NCI-H2171 treated with DMSO at 0.1 percent for 48 hours (cell line): ENCODE measurements around the gene TTLL8.

Experiments used
- DNase-seq: peaks from one replicate; lab custom pipeline; 2025; lab: John Stamatoyannopoulos, UW

TTLL8 gene

DNA sequence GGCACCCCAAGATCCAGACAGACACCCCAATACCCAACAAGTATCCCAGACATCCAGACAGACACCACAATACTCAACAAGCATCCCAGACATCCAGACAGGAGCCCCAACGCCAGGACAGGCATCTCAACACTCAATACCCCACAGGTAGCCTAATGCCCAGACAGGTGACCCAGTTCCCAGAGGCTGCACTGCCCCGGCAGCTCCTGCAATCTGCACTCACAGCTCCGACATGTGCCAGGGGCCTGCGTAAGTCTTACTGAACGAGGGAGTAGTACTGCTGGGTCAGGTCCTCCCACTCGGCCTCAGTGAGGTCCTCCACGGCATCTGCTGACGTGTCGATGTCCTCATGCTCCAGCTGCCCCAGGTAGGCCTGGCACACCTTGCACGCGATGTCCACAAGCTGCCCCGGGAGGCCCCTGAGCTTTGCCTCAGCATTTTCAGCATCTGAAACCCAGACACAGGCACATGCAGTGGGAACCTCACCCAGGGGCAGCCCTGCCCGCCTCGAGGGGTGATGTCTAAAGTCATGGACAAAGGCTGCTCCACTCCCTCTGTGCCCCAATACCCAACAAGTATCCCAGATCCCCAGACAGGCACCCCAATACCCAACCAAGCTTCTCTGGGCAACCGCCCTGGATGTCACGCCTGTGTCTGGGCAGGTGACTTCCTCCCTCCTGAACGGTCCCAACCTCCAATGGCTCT, 16.6 kb downstream of the TTLL8 start:
- DNase-seq = no peak

DNA sequence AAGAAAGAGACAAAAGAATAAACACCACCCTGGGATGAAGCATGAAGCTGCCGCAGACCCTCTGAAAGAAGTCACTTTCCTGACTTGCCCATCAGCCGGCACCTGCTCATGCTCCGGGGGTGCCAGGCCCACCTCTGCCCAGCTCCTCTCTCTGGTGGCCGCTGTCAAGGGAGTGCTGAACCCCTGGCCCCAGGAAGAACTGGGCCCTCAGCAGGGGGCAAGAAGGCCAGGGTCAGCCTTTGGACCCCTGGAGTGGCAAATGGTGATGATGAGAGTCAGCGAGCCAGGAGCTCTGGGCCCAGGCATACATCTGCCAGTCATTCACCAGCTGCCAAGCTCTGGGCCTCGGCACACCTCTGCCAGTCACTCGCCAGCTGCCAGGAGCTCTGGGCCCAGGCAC, 17.4 kb downstream of the TTLL8 start:
- no peak for DNase-seq

DNA sequence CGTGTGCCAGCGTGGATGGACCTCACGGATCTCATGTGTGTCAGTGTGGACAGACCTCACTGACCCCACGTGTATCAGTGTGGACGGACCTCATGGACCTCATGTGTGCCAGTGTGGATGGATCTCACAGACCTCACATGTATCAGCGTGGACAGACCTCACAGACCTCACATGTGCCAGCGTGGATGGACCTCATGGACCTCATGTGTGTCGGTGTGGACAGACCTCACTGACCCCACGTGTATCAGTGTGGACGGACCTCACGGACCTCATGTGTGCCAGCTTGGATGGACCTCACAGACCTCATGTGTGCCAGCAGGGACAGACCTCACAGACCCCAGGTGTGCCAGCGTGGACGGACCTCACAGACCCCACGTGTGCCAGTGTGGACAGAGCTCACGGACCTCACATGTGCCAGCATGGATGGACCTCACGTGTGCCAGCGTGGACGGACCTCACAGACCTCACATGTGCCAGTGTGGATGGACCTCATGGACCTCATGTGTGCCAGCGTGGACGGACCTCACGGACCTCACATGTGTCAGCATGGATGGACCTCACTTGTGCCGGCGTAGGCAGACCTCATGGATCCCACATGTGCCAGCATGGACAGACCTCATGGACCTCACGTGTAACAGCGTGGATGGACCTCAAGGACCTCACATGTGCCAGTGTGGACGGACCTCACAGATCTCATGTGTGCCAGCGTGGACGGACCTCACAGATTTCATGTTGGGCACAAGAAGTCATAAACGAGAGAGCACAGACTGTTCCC, 18.2 kb downstream of the TTLL8 start:
- no peak for DNase-seq

DNA sequence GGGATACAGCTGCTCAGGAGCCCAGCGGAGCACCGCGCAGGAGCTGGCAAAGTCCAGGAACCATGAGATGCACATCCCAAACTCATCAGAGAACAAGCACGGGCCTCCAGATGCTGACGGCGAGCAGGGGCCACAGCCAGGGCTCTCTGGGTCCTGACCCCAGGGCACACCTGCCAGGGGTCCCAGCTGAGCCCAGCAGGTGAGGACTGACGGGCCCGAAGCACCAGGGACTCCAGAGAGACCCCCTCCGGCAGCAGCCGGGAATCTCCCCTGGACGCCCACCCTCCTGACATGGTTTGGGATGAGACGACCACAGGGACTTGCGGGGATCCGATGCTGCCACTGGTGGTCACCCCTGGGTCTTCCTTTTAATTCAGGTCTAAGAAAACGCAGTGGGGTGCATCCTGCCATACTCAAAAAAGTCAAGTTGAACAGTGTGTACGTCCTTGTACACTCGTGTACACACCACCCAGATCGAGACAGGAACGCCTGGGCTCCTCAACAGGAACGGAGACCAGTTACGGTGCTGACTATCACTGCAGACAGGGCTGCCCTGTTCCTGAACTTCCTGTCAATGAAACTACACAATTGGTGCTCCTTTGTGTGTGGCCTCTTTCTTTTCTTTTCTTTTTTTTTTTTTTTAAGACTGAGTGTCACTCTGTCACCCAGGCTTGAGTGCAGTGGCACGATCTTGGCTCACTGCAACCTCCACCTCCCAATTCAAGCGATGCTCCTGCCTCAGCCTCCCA, 21.9 kb downstream of the TTLL8 start:
- no peak for DNase-seq

DNA sequence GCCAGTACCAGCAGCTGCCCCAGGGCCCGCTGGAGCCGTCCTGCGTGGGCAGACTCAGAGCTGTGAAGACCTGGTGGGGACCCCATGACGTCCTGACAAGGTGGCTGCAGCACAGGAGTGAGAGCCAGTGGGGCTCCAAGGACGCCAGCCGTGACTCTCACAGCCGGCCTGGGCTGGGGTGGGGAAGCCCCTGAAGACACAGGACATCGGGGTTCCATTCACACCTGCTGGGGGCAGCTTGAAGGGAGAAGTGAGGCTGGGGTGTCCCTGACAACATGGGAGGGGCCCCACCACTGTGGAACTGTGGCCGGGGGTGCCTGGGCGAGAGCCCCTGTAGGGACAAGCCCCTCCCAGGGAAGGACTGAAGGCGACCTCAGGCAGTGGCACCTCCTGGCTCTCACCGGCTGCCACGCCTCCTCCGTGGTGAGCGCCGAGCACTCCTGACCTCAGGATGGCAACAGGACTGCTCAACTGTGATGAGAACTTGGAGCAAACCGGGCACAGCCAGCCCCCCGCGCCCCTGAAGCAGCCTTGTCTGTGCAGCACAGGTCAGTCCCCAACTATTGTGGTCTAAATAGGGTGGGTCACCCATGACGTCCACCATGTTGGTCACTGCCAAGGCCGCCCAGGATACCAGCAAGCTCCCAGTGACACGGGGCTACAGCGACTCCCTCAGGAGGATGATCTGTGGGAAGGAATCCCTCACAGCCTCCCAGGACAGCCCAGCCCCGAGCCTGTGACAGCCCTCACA, 22.8 kb downstream of the TTLL8 start:
- no peak for DNase-seq

DNA sequence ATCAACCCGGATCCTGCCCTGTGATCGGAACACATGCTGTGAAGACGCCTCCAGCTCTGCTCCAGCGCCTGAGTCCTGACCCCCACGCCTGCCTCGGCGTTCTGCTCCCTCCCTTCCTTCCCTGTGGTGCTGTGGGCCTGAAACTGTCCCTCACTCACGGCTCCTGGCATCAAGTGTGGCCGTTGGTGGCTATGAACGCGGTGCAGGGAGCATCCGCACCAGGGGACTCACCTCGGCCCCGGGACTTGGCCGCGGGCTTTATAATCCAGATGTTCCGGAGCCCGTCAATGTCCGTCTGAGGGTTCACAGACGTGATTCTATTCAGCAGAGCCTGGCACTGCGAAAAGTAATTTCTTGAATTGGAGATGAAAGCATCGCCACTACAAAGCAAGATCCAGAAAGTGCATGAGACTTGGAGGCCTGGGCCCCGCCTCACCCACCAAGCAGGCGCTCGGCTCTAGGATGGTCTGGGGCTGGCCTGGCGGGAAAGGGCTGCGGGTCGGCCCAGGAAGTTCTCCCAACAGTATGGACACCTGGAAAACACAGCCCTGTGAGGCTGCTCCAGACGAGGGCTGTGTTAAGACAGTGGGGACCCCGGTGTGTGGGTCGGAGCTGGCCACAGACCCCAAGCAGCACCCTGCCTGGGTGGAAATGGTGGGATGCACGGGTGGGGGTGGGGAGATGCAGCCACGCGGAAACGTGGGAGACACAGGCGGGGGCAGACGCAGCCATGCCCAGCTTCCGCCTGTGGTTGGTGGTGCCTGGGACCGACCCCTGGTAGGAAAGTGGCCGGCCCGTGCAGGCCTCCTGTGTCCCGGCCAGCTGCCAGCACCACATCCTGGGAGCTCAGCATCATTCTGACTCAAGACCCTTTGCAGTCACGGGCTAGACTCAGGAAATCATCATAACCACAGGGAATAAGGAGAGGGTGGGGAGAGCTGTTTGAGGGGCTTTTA, 23.7 kb downstream of the TTLL8 start:
- no peak for DNase-seq

DNA sequence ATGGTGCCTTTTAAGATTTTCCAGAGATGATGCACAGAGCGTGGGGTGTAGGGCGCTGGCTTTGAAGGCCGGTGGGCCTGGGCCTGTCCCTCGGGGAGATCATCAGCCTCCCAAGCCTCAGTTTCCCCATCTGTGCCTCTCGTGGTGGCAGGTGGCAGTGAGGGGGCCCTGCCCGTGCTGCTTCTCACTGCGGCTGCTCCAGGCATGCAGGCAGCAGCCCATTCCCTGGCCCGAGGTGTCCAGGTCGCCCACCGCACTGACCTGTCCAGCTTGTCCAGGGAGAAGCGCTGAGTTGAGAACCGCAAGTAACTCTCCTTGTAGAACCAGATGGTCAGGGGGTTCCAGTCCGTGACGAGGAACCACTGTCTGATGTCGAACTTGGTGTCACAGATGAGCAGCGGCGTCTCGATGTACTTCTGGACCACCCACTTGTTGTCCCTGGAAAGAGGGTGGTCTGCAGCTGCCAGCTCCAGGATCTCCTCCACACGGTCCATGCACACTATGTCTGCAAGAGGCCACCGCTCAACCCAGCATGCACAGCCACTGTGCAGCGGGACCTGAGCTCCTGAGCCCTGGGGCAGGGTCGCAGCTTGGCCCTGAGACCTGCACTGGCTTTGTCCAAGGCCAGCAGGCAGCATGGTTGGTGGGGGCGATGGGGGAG, 25.0 kb downstream of the TTLL8 start:
- DNase-seq = no peak

DNA sequence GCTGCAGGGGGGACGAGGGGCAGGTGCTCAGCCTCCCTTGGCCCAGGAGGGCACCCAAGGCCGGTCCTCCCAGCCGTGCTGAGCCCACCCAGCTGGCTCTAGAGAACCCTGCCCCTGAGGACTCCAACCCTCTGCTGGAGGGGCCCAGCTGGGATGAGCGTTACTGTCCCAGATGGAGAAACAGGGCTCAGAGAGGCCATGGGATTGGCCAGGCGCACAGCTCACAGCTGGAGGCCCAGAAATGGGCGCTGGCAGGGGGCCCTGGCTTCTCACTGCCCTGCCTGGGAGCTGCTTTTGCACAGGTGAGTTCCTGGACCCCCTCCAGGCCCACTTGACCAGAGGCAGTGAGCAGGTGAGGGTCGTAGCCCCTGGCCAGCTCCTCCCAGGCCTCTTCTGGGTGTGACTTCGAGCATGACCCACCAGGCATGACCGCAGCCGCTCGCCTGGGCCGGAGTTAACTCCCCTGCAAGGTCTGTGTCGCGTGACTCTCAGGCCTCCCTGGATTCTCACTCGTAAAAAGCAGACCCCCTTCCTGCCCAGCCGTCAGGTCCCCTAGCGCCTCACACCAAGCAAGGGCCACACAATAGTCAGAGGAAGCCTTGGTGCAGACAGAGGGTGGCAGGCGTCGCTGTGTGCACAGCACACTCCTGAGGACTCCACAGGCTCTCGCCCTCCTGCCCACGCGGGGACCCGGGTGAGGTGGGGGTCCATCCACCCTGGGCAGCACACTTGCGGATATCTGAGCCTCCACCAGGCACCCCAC, 25.8 kb downstream of the TTLL8 start:
- no peak for DNase-seq

DNA sequence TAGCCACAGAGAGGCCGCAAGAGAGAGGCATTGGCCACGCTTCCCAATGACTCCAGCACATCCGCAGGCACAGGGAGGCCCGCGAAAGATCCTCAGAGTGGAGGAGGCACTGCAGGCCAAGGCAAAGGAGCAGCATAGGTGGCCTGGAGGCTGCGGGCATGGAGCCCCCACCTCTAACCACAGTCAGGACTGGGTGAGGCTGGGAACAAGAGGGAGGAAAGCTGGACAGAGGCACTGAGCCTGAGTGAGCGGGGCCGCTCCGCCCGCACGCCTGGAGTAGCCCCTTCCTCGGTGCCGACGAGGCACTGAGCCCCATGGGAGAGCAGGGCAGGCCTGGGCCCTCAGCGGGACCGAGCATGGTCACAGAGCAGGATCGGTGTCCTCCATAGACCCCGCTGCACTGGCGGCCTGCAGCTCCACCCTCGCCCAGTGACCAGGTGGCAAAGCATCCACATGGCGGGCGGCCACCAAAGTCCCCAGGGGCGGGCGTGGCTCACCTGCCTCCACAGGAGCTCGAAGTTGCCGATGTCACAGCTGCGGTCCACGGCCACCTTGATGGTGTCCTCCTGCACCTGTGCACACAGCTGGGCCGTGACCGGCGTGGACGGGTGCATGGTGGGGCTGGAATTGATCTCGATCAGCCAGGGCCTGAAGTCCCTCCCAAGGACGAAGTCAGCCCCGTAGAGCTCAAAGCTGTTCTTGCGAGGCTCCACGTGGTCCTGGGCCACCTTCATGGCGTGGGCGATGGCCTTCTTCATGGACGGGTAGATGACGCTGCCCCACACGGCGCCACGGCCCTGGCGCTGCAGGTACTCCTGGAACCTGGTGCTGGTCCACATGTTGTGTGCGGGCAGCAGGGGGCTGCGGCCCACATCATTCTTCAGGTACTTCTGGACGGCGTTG, 26.7 kb downstream of the TTLL8 start:
- no peak for DNase-seq

DNA sequence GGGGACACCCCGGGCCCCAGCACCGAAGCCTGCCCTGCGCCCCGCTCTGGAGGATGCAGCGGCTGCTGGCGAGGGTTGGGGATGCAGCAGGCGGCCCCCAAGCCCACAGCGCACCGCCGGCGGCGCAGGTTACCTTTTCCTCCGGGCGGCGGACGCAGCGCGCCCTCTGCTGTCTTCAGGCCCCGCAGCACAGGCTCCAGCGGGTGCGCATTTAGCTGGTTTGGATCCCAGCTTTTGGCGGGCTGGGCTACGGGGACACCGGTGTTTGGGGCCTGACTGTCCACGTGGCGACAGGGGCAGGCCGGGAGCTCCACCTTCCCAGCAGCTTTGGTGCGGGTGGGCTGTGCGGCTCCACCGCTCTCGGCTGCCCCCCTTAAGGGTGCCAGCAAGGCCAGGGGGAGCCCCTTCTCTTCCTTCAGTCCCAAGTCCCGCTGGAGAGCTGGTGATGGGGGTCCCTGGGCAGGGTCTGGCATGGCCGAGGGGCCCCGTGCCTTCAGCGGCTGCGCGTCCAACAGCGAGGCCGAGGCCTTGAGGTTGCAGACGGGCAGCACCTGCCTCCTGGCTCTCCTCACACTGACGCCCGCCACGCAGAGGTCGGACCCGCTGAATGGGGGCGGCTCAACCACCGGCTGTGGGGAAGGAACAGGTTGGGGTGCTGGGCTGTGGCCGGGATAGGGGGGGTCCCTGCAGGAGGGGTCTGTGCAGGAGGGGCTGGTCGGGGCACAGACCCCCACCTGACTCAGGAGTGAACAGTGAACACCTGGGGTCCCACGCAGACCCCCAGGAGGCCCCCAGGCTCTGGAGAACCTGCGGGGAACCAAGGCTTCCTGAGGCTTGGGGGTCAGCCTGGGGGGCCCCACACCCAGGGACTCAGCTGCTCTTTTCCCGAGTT, 27.6 kb downstream of the TTLL8 start:
- DNase-seq = peak; percentile 75

DNA sequence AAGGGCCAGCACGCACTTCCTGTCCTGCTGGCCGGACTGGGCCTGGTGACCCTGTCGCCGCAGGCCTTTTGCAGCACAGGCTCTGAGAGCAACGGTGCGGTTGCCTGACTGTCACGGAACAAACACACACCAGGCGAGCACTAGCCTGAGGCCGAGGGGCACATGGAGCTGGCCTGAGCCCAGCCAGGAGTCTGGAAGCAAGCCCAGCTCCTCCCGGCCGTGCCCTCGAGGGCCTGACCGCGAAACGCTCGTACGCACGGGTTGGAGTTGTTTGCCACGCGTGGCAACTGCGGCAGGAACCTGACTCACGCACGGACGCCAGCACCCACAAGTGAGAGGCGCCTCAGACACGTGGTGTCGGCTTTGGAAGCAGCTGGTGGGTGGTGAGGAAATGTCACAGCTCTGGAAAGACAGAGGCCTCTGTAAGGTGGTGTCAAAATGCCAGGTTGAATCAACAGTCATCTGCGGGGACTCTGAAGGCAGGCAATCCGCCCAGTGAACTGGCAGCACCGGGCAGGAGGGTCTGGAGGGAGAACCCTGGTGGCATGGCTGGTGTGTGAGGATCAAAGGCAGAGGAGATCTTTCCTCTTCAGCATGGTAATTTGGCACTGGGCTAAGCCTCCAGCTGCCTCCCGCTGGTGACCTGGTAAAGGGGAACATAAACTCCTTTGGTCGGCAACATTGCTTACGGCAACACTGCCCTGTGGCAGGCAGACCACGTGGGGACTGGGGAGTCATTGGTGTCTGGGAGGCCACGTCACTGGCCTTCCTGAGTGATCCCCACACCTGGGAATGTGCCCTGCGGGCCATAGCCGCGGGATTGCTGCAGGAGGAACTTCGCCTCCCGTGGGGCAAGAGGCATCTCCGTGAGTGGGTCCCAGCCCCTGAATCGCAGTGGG, 30.2 kb downstream of the TTLL8 start:
- no peak for DNase-seq

DNA sequence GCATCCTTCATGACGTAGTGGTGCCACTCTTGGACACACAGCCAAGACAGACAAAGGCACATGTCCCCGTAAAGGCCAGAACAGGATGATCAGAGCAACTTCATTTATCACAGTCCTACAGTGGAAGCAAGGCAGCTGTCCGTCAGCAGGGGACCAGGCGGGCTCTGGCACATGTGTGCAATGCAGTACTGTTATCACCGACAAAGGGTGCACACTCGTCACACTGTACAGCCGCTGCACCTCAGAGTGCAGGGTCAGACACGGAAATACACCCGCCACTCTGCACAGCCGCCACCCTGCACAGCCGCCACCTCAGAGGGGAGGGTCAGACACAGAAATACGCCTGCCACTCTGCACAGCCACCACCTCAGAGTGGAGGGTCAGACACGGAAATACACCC, 32.1 kb downstream of the TTLL8 start:
- no peak for DNase-seq

DNA sequence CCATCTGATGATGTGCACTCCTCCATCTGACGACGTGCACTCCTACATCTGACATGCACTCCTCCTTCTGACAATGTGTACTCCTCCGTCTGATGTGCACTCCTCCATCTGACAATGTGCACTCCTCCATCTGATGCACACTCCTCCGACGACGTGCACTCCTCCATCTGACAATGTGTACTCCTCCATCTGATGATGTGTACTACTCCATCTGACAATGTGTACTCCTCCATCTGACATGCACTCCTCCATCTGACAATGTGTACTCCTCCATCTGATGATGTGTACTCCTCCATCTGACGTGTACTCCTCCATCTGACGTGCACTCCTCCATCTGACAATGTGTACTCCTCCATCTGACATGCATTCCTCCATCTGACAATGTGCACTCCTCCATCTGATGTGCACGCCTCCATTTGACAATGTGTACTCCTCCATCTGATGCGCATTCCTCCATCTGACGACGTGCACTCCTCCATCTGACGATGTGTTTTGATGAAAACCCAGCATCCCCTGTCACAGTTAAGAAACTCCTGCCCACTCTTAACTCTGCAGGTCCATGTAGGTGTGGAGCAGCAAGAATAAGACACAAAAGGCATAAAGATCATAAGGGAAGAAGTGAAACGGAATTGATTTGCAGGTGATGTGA, 35.8 kb downstream of the TTLL8 start:
- no peak for DNase-seq

DNA sequence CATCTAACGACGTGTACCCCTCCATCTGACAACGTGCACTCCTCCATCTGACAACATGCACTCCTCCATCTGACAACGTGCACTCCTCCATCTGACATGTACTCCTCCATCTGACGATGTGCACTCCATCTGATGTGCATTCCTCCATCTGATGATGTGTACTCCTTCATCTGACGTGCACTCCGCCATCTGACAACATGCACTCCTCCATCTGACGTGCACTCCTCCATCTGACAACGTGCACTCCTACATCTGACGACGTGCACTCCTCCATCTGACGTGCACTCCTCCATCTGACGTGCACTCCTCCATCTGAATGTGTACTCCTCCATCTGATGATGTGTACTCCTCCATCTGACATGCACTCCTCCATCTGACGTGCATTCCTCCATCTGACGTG, 37.5 kb downstream of the TTLL8 start:
- no peak for DNase-seq

DNA sequence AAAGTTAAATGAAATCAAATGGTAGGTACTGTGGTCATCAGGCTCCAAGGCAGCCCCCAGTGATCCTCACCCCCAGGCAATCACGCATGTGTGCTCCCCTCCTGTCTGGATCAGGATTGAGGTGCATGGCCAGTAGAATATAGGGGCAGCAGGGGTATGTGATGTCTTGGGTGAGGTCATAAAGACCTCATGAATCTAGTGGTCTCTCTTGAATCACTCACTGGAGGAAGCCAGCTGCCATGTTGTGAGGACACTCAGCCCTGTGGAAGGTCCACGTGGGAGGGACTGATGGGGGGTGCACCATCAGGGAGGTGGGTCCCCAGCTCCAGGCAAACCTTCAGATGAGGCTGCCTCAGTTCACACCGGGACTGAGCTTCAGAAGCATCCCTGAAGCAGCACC, 38.8 kb downstream of the TTLL8 start:
- no peak for DNase-seq

DNA sequence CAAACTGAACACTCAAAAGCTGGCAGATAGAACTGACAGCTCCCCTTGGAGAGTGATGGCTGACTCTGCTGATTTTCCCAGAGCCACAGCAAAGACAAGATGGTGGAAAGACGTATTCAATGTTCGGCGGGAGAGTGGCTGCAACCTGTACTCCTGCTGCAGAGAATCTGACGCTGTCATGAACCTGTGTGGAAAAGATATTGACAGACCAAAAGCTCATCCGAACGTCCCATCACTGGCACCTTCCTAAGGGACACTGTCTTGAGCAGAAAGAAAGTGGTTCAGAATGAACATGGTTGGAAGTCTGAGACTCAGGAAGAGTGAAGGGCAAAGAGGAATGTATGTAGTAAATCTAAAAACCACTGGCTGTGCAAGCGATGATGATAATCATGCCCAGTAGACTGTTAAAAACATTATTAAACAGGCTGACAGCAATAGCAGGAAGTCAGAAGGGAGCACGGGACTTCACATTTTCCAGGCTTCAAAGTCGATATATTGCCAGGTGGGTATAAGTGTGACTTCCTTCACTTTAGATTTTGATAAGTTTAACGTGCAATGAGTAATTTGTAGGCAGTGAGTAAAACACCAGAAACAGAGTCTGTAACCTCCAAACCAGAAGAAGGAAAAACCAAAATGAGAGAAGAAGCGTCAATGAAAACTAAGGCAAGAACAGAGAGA, 39.4 kb downstream of the TTLL8 start:
- DNase-seq = no peak
